Measurements from ENCODE around the gene TMEM41B. TPM values are rescaled to one million over a fixed set of nuclear protein-coding genes. Genes with fewer than 3 reads are reported as not detected.

TMEM41B gene
- polyA plus RNA-seq, 3 donors, result 5.5 to 11.3 (median 5.9) TPM

GRCh38 chr11:9341638-9342178 is 27.3 kb upstream of the TMEM41B start:
- H2AFZ ChIP-seq (ENCODE audit: insufficient read depth, low read depth, low read length, poor library complexity, severe bottlenecking), result no peak overlapping the region
- Mint-ChIP-seq H3K4me1 (no peaks in the 10 kb centered on the region), H3K27me3 (ENCODE audit: low read depth in 3 of 3) (peaks cover 0 to 6% (median 0%) of the 10 kb centered on the region in 3 donors), H3K4me3 (no peak overlapping the region), H3K36me3 (no peaks in the 10 kb centered on the region), H3K27ac (no peak overlapping the region), H3K9me3 (no peaks in the 10 kb centered on the region)
- no peak overlapping the region for H3K9ac ChIP-seq (ENCODE audit: insufficient read depth, low read length, poor library complexity, severe bottlenecking)
- no peaks in the 10 kb centered on the region for H3K9me3 ChIP-seq (replicated peaks in 1 of 2; ENCODE audit: control insufficient read depth in 1 of 2, insufficient read depth in 1 of 2, low read length in 2 of 2)
- no peaks in the 10 kb centered on the region for H3K36me3 ChIP-seq (replicated peaks in 1 of 2; ENCODE audit: control insufficient read depth in 1 of 2, insufficient read depth in 2 of 2, low read length in 2 of 2)
- no peaks in the 10 kb centered on the region for H3K79me2 ChIP-seq (ENCODE audit: insufficient read depth, low read length)
- H3K27ac ChIP-seq (ENCODE audit: low read depth in 1 of 2, low read length in 2 of 2), result no peak overlapping the region
- no peak for DNase-seq
- H3K4me1 ChIP-seq (ENCODE audit: control insufficient read depth in 1 of 2, insufficient read depth in 2 of 2, low read length in 2 of 2), result no peaks in the 10 kb centered on the region
- intact Hi-C loops (cut with micrococcal nuclease), result no loop called here
- TF ChIP-seq CTCF (IDR thresholded peaks at IDR 0.05), result no peak
- H3K4me2 ChIP-seq (replicated peaks; ENCODE audit: extremely low read depth, low read length, poor library complexity, severe bottlenecking), result no peak overlapping the region
- H3K4me3 ChIP-seq (replicated peaks in 1 of 3; ENCODE audit: low read depth in 2 of 3, low read length in 3 of 3), result no peak overlapping the region
- WGBS (ENCODE audit: insufficient coverage), result 100% methylated on average over 5 of the region's 5 CpGs
- H4K20me1 ChIP-seq (ENCODE audit: insufficient read depth, low read length), result no peaks in the 10 kb centered on the region
- no peaks in the 10 kb centered on the region for H3K27me3 ChIP-seq (ENCODE audit: control insufficient read depth in 2 of 2, insufficient read depth in 2 of 2, low read length in 2 of 2)

- no peaks in the 10 kb centered on the region for H3K9me3 ChIP-seq (replicated peaks in 1 of 2; ENCODE audit: control insufficient read depth in 1 of 2, insufficient read depth in 1 of 2, low read length in 2 of 2)
- no peak for DNase-seq
- H3K27me3 ChIP-seq (ENCODE audit: control insufficient read depth in 2 of 2, insufficient read depth in 2 of 2, low read length in 2 of 2), result no peaks in the 10 kb centered on the region
- no peaks in the 10 kb centered on the region for H3K79me2 ChIP-seq (ENCODE audit: insufficient read depth, low read length)
- Mint-ChIP-seq H3K4me1 (no peaks in the 10 kb centered on the region), H3K4me3 (no peak overlapping the region), H3K27ac (no peak overlapping the region), H3K36me3 (no peaks in the 10 kb centered on the region), H3K9me3 (peaks cover 0 to 8% (median 0%) of the 10 kb centered on the region in 7 donors), H3K27me3 (ENCODE audit: low read depth in 3 of 3) (peaks cover 0 to 2% (median 0%) of the 10 kb centered on the region in 3 donors)
- H3K4me2 ChIP-seq (replicated peaks; ENCODE audit: extremely low read depth, low read length, poor library complexity, severe bottlenecking), result no peak overlapping the region
- no peaks in the 10 kb centered on the region for H3K4me1 ChIP-seq (ENCODE audit: control insufficient read depth in 1 of 2, insufficient read depth in 2 of 2, low read length in 2 of 2)
- TF ChIP-seq CTCF (IDR thresholded peaks at IDR 0.05), result no peak
- H3K9ac ChIP-seq (ENCODE audit: insufficient read depth, low read length, poor library complexity, severe bottlenecking), result no peak overlapping the region
- H4K20me1 ChIP-seq (ENCODE audit: insufficient read depth, low read length), result no peaks in the 10 kb centered on the region
- H3K27ac ChIP-seq (ENCODE audit: low read depth in 1 of 2, low read length in 2 of 2), result no peak overlapping the region
- no peak overlapping the region for H3K4me3 ChIP-seq (replicated peaks in 1 of 3; ENCODE audit: low read depth in 2 of 3, low read length in 3 of 3)
- H3K36me3 ChIP-seq (replicated peaks in 1 of 2; ENCODE audit: control insufficient read depth in 1 of 2, insufficient read depth in 2 of 2, low read length in 2 of 2), result no peaks in the 10 kb centered on the region
- no peak overlapping the region for H2AFZ ChIP-seq (ENCODE audit: insufficient read depth, low read depth, low read length, poor library complexity, severe bottlenecking)
- WGBS (ENCODE audit: insufficient coverage), result 100% methylated on average over 2 of the region's 5 CpGs
- intact Hi-C loops (cut with micrococcal nuclease), result no loop called here
Observed at GRCh38 chr11:9332655-9333054, 18.3 kb upstream of the TMEM41B start.
